H9 (cell line): ENCODE data around the gene ZNF512B. TPM values are rescaled to one million over a fixed set of nuclear protein-coding genes. Genes with fewer than 3 reads are reported as not detected.

Experiments used
- DNase-seq: peaks from one replicate; pipeline ENCODE4 v3.0.0-alpha.2; 2017
- H2AFZ ChIP-seq: one replicate; pipeline ENCODE4 v1.6.1; 2013; ENCODE audit warnings: mild to moderate bottlenecking, low read length, control low read depth, moderate library complexity
- H2AK5ac ChIP-seq: 2 replicates; pipeline ENCODE4 v1.6.1; 2013; ENCODE audit warnings: low read length, control low read depth, mixed read lengths; ENCODE audit not compliant: insufficient read length
- H2BK120ac ChIP-seq: one replicate; pipeline ENCODE4 v1.6.1; 2013; ENCODE audit warnings: low read depth, mild to moderate bottlenecking, low read length, control low read depth, inconsistent platforms; ENCODE audit not compliant: poor library complexity, severe bottlenecking
- H2BK12ac ChIP-seq: 2 replicates; pipeline ENCODE4 v1.6.1; 2013; ENCODE audit warnings: low read length, control low read depth, mixed read lengths, low read depth; ENCODE audit not compliant: insufficient read length
- H2BK15ac ChIP-seq: 2 replicates; pipeline ENCODE4 v1.6.1; 2013; ENCODE audit warnings: low read depth, low read length, control low read depth
- H2BK20ac ChIP-seq: one replicate; pipeline ENCODE4 v1.6.1; 2013; ENCODE audit warnings: low read depth, mild to moderate bottlenecking, low read length, control low read depth, inconsistent platforms; ENCODE audit not compliant: poor library complexity, severe bottlenecking
- H2BK5ac ChIP-seq: 2 replicates; pipeline ENCODE4 v1.6.1; 2013; ENCODE audit warnings: low read length, control low read depth, mixed read lengths; ENCODE audit not compliant: insufficient read length
- H3K14ac ChIP-seq: 2 replicates; pipeline ENCODE4 v1.6.1; 2013; ENCODE audit warnings: low read length, control low read depth; ENCODE audit not compliant: insufficient read depth
- H3K18ac ChIP-seq: 2 replicates; pipeline ENCODE4 v1.6.1; 2013; ENCODE audit warnings: low read depth, mild to moderate bottlenecking, mixed read lengths, low read length, control low read depth; ENCODE audit not compliant: insufficient read length
- H3K23ac ChIP-seq: 2 replicates; pipeline ENCODE4 v1.6.1; 2013; ENCODE audit warnings: low read length, control low read depth, mixed read lengths, low read depth; ENCODE audit not compliant: insufficient read length
- H3K23me2 ChIP-seq: 2 replicates; pipeline ENCODE4 v1.6.1; 2013; ENCODE audit warnings: low read depth, mild to moderate bottlenecking, mixed read lengths, low read length, control low read depth; ENCODE audit not compliant: insufficient read length, poor library complexity, severe bottlenecking
- H3K27ac ChIP-seq: 2 replicates; pipeline ENCODE4 v1.5.1; 2013; ENCODE audit warnings: low read length, control low read depth, mixed read lengths, low read depth; ENCODE audit not compliant: insufficient read length
- H3K27me3 ChIP-seq: 2 replicates; pipeline ENCODE4 v1.6.1; 2013; ENCODE audit warnings: low read length, control low read depth, inconsistent platforms; ENCODE audit not compliant: insufficient read depth
- H3K4ac ChIP-seq: 2 replicates; pipeline ENCODE4 v1.6.1; 2013; ENCODE audit warnings: low read depth, mild to moderate bottlenecking, control low read depth, inconsistent platforms, low read length, moderate library complexity
- H3K4me1 ChIP-seq: 2 replicates; pipeline ENCODE4 v1.6.1; 2013; ENCODE audit warnings: low read length, control low read depth, inconsistent platforms; ENCODE audit not compliant: insufficient read depth
- H3K4me2 ChIP-seq: 2 replicates; pipeline ENCODE4 v1.6.1; 2013; ENCODE audit warnings: low read length, control low read depth, mixed read lengths; ENCODE audit not compliant: insufficient read length, insufficient read depth
- H3K56ac ChIP-seq: 2 replicates; pipeline ENCODE4 v1.6.1; 2013; ENCODE audit warnings: low read depth, mild to moderate bottlenecking, mixed read lengths, low read length, control low read depth; ENCODE audit not compliant: insufficient read length
- H3K79me1 ChIP-seq: 2 replicates; pipeline ENCODE4 v1.6.1; 2013; ENCODE audit warnings: low read depth, mild to moderate bottlenecking, moderate library complexity, low read length, control low read depth, inconsistent platforms; ENCODE audit not compliant: insufficient read depth, poor library complexity, severe bottlenecking
- H3K79me2 ChIP-seq: 2 replicates; pipeline ENCODE4 v1.6.1; 2013; ENCODE audit warnings: low read length, control low read depth, inconsistent platforms; ENCODE audit not compliant: insufficient read depth
- H3K9ac ChIP-seq: 2 replicates; pipeline ENCODE4 v1.6.1; 2013; ENCODE audit warnings: low read length, control low read depth, mixed read lengths; ENCODE audit not compliant: insufficient read length; ENCODE audit errors: extremely low read depth
- H3K9me3 ChIP-seq: one replicate; pipeline ENCODE4 v1.6.1; 2013; ENCODE audit warnings: low read depth, low read length, inconsistent platforms; ENCODE audit not compliant: control insufficient read depth
- H3T11ph ChIP-seq: one replicate; pipeline ENCODE4 v1.6.1; 2013; ENCODE audit warnings: mild to moderate bottlenecking, low read length, control low read depth, inconsistent platforms
- H4K20me1 ChIP-seq: one replicate; pipeline ENCODE4 v1.6.1; 2013; ENCODE audit not compliant: control insufficient read depth, insufficient read length, insufficient read depth
- H4K5ac ChIP-seq: 2 replicates; pipeline ENCODE4 v1.6.1; 2013; ENCODE audit warnings: low read depth, mild to moderate bottlenecking, mixed read lengths, low read length, control low read depth; ENCODE audit not compliant: insufficient read length
- H4K8ac ChIP-seq: replicated peaks from 2 replicates; pipeline ENCODE4 v1.6.1; 2013; ENCODE audit warnings: low read length, control low read depth, mixed read lengths, low read depth; ENCODE audit not compliant: insufficient read length
- H4K91ac ChIP-seq: 2 replicates; pipeline ENCODE4 v1.6.1; 2013; ENCODE audit warnings: low read depth, mild to moderate bottlenecking, moderate library complexity, mixed read lengths, low read length, control low read depth; ENCODE audit not compliant: insufficient read length
- H3K27ac Mint-ChIP-seq, 3 experiments: 2 replicates in 2 of 3; 3 replicates in 1 of 3; pipeline ENCODE4 v1.8.0; 2020 to 2021; ENCODE audit warnings: mixed read lengths in 3 of 3, mild to moderate bottlenecking in 1 of 3, moderate library complexity in 1 of 3
- H3K27me3 Mint-ChIP-seq: 2 replicates; pipeline ENCODE4 v1.8.0; 2021; ENCODE audit warnings: low read depth, mild to moderate bottlenecking, moderate library complexity, mixed read lengths
- H3K36me3 Mint-ChIP-seq, 3 experiments: 2 replicates in 2 of 3; 3 replicates in 1 of 3; pipeline ENCODE4 v1.8.0; 2020 to 2021; ENCODE audit warnings: low read depth in 3 of 3, mixed read lengths in 3 of 3; ENCODE audit not compliant: insufficient read depth in 1 of 3
- H3K4me1 Mint-ChIP-seq, 2 experiments: 2 replicates each; pipeline ENCODE4 v1.8.0; 2020; ENCODE audit warnings: mixed read lengths in 2 of 2
- H3K4me3 Mint-ChIP-seq, 2 experiments: 2 replicates in 1 of 2; 3 replicates in 1 of 2; pipeline ENCODE4 v1.8.0; 2020 to 2021; ENCODE audit warnings: mild to moderate bottlenecking in 2 of 2, mixed read lengths in 2 of 2, moderate library complexity in 1 of 2
- H3K9me3 Mint-ChIP-seq, 2 experiments: 2 replicates in 1 of 2; 3 replicates in 1 of 2; pipeline ENCODE4 v1.8.0; 2020; ENCODE audit warnings: mild to moderate bottlenecking in 2 of 2, mixed read lengths in 2 of 2, moderate library complexity in 1 of 2
- CTCF ChIP-seq: fragments of 200-600 bp; sonication (generic); conservative IDR thresholded peaks from 3 replicates; pipeline ENCODE4 v1.8.0; 2021; ENCODE audit warnings: antibody characterized with exemption, mild to moderate bottlenecking
- WGBS: extraction: QIAGEN DNeasy Blood & Tissue Kit; methylation state at CpG from one replicate; pipeline ENCODE4 v1.1.7; 2013; ENCODE audit warnings: missing lambda C conversion rate, low lambda C conversion rate, mixed read lengths; ENCODE audit not compliant: insufficient read length; ENCODE audit errors: extremely low coverage; 5-methylcytosine and 5-hydroxymethylcytosine counted together
- total RNA-seq: library from RNA; stranded (reverse); gene quantifications from 2 replicates; pipeline ENCODE4 v1.2.1, GENCODE V29; 2021

ZNF512B gene
- total RNA-seq, 1 experiment from 2014 or later, result 46.0 TPM

- H3T11ph ChIP-seq, result no peak overlapping the region
- H3K27ac ChIP-seq, result no peak overlapping the region
- no peak overlapping the region for H4K8ac ChIP-seq
- H3K27me3 ChIP-seq, result no peaks in the 10 kb centered on the region
- no peaks in the 10 kb centered on the region for H4K20me1 ChIP-seq
- no peak overlapping the region for H3K9ac ChIP-seq
- H2BK12ac ChIP-seq, result no peak overlapping the region
- H3K27ac Mint-ChIP-seq, result no peak overlapping the region
- no peaks in the 10 kb centered on the region for H3K9me3 ChIP-seq
- H3K4me1 ChIP-seq, result no peaks in the 10 kb centered on the region
- H3K4ac ChIP-seq, result no peak overlapping the region
- no peak overlapping the region for H3K14ac ChIP-seq
- H2BK120ac ChIP-seq, result no peak overlapping the region
- H3K79me1 ChIP-seq, result peaks cover 4% of the 10 kb centered on the region
- no peaks in the 10 kb centered on the region for H3K79me2 ChIP-seq
- no peak for DNase-seq
- H2BK20ac ChIP-seq, result no peak overlapping the region
- H3K23ac ChIP-seq, result no peak overlapping the region
- TF ChIP-seq CTCF, result no peak
- H2AFZ ChIP-seq, result no peak overlapping the region
- H4K5ac ChIP-seq, result no peak overlapping the region
- no peak overlapping the region for H2BK5ac ChIP-seq
- no peaks in the 10 kb centered on the region for H3K4me1 Mint-ChIP-seq
- H3K18ac ChIP-seq, result no peak overlapping the region
- no peaks in the 10 kb centered on the region for H3K27me3 Mint-ChIP-seq
- no CpG with 5 or more reads among the region's 16 CpGs for WGBS
- H4K91ac ChIP-seq, result no peak overlapping the region
- H3K56ac ChIP-seq, result no peak overlapping the region
- H3K4me2 ChIP-seq, result no peak overlapping the region
- H2AK5ac ChIP-seq, result no peak overlapping the region
- peaks cover 26 to 69% (median 68%) of the 10 kb centered on the region in 3 experiments for H3K36me3 Mint-ChIP-seq
- H3K4me3 Mint-ChIP-seq, result no peak overlapping the region
- H3K9me3 Mint-ChIP-seq, result peaks cover 4 to 5% of the 10 kb centered on the region in 2 experiments; a peak in 2 of 5 replicates
- H3K23me2 ChIP-seq, result no peaks in the 10 kb centered on the region
- no peak overlapping the region for H2BK15ac ChIP-seq
Measured at GRCh38 chr20:64011366-64011779, 41.6 kb upstream of the ZNF512B start.
